ENCODE data around the gene COG5. TPM values are rescaled to one million over a fixed set of nuclear protein-coding genes. Genes with fewer than 3 reads are reported as not detected.

COG5 gene
- polyA plus RNA-seq, 1 of the 3 experiments (the other 2 are of a cell fraction) = 21.2 TPM

GRCh38 chr7:107268594-107268993 is 295.1 kb downstream of the COG5 start:
- no peak overlapping the region for H3K27ac ChIP-seq (ENCODE audit: low read depth in 2 of 2, low read length in 1 of 2)
- H3K9me2 ChIP-seq = 0 out of 2 replicates have a peak, but pooled peaks cover 3% of the 10 kb centered on the region
- H3K9ac ChIP-seq = no peak overlapping the region
- H2AFZ ChIP-seq (ENCODE audit: low read depth) = no peak overlapping the region
- POLR2A ChIA-PET = no interaction called here
- no peak for TF ChIP-seq RCOR1 (IDR thresholded peaks at IDR 0.05; ENCODE audit: low read length)
- no peak for TF ChIP-seq NFIC (IDR thresholded peaks at IDR 0.05; ENCODE audit: borderline replicate concordance)
- no peak for TF ChIP-seq ZBTB33 (IDR thresholded peaks at IDR 0.05; ENCODE audit: borderline replicate concordance, low read depth)
- TF ChIP-seq SIN3A (IDR thresholded peaks at IDR 0.05; ENCODE audit: borderline replicate concordance, low read depth, low read length) = no peak
- TF ChIP-seq FOSL2 (IDR thresholded peaks at IDR 0.05; ENCODE audit: borderline replicate concordance, low read depth) = no peak
- no peak for TF ChIP-seq MEF2A (IDR thresholded peaks at IDR 0.05; ENCODE audit: borderline replicate concordance, low read depth)
- TF ChIP-seq RAD21 (IDR thresholded peaks at IDR 0.05; ENCODE audit: low read length) = no peak
- no peak for TF ChIP-seq PBX3 (IDR thresholded peaks at IDR 0.05)
- TF ChIP-seq EP300 (IDR thresholded peaks at IDR 0.05; ENCODE audit: borderline replicate concordance in 1 of 2, low read depth in 1 of 2, low read length in 1 of 2) = no peak
- TF ChIP-seq NRF1 (IDR thresholded peaks at IDR 0.05; ENCODE audit: low read depth, low read length) = no peak
- TF ChIP-seq EZH2phosphoT487 (IDR thresholded peaks at IDR 0.05; ENCODE audit: borderline replicate concordance, low read depth) = no peak
- no peak for TF ChIP-seq RXRA (IDR thresholded peaks at IDR 0.05; ENCODE audit: borderline replicate concordance, low read depth)
- no peak for TF ChIP-seq GATA2 (CRISPR knock-in tag; IDR thresholded peaks at IDR 0.05)
- no peak for TF ChIP-seq TAF1 (IDR thresholded peaks at IDR 0.05; ENCODE audit: borderline replicate concordance, low read depth, low read length)
- no peak for TF ChIP-seq IRF3 (IDR thresholded peaks at IDR 0.05; ENCODE audit: low read depth, low read length)
- TF ChIP-seq CTCF (IDR thresholded peaks at IDR 0.05) = no peak
- TF ChIP-seq GABPA (IDR thresholded peaks at IDR 0.05; ENCODE audit: low read depth) = no peak
- TF ChIP-seq RFX5 (IDR thresholded peaks at IDR 0.05; ENCODE audit: low read length) = no peak
- no peaks in the 10 kb centered on the region for H3K27me3 ChIP-seq (ENCODE audit: insufficient read depth)
- no peaks in the 10 kb centered on the region for H3K4me1 ChIP-seq (ENCODE audit: control insufficient read depth in 1 of 2, insufficient read depth in 2 of 2, low read depth in 1 of 2, low read length in 1 of 2)
- 96% methylated on average over 2 of the region's 2 CpGs for WGBS (ENCODE audit: low lambda C conversion rate)
- H3K79me2 ChIP-seq (ENCODE audit: insufficient read depth) = no peaks in the 10 kb centered on the region
- peaks cover 0 to 5% of the 10 kb centered on the region in 2 experiments for H3K36me3 ChIP-seq (replicated peaks in 1 of 2; ENCODE audit: control insufficient read depth in 1 of 2, insufficient read depth in 2 of 2, low read length in 1 of 2)
- no peaks in the 10 kb centered on the region for H4K20me1 ChIP-seq (ENCODE audit: insufficient read depth)
- no peak overlapping the region for H3K4me3 ChIP-seq (ENCODE audit: low read depth in 2 of 2, low read length in 1 of 2)
- H3K4me2 ChIP-seq = no peak overlapping the region
- CTCF ChIA-PET = interaction anchor here (3.0 kb wide), 1 partner anchor 10 kb away, joined by 7 read pairs; no protein-coding TSS in a partner anchor
- no peaks in the 10 kb centered on the region for H3K9me3 ChIP-seq
- DNase-seq = no peak
- H3F3A ChIP-seq (replicated peaks; ENCODE audit: insufficient read depth) = no peaks in the 10 kb centered on the region

Measured in SK-N-SH (cell line).